NB4 (cell line): Measurements from ENCODE around the gene BIRC6.
"Not testable (repeated sequence)": the region's sequence is repeated elsewhere in the genome, so short reads cannot be mapped to it uniquely, and the experiment has no call there.

Experiments
- CTCF ChIP-seq: IDR thresholded peaks from one replicate; pipeline ENCODE4 v1.5.1; 2012; ENCODE audit warnings: low read depth, low read length
- POLR2A ChIP-seq: IDR thresholded peaks from 2 replicates; pipeline ENCODE4 v1.6.1; 2011; ENCODE audit warnings: mild to moderate bottlenecking; ENCODE audit not compliant: insufficient read length; ENCODE audit errors: extremely low read depth

GRCh38 chr2:32460861-32461260 is 104.0 kb downstream of the BIRC6 start:
- not testable (repeated sequence) for TF ChIP-seq POLR2A, CTCF
